GM10266 (cell line): ENCODE measurements around the gene DCAF15.

Experiments
- DNase-seq: peaks from one replicate; pipeline ENCODE4 v3.0.0; 2012; ENCODE audit errors: extremely low spot score
- CTCF ChIP-seq: IDR thresholded peaks from 2 replicates; pipeline ENCODE4 v1.5.1; 2012; ENCODE audit warnings: mild to moderate bottlenecking, low read depth; ENCODE audit not compliant: control insufficient read depth, insufficient read depth; ENCODE audit errors: missing control alignments

DCAF15 gene

GRCh38 chr19:13961826-13962698 lies 9.8 kb downstream of the DCAF15 start:
- TF ChIP-seq CTCF, result no peak
- DNase-seq, result no peak

- DNase-seq, result no peak
- no peak for TF ChIP-seq CTCF
Measured at GRCh38 chr19:13962699-13963602, 10.6 kb downstream of the DCAF15 start.

DNA sequence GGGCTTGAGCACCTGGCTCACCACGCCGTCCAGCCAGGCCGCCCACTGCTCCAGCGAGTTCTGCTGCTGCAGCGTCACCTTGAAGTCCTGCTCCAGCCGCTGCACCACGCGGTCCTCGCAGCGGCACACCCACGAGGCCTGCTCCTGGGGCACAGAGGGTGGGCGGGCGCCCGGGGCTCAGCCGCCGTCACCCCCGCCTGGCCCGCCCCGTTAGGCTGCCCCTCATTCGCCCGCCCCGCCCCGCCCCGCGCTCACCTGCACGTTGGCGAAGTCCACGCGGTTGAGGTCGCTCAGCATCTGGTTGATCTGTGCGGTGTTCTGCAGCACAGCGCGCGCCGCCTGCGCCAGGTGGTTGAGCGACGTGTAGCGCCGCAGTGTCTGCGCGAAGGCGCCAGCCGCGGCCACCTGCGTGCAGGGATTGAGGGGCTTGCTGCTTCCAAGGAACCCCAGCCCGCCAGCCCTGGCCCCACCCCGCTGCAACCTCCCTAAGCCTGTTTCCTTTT lies 11.3 kb downstream of the DCAF15 start:
- TF ChIP-seq CTCF, result no peak
- DNase-seq, result no peak

DNA sequence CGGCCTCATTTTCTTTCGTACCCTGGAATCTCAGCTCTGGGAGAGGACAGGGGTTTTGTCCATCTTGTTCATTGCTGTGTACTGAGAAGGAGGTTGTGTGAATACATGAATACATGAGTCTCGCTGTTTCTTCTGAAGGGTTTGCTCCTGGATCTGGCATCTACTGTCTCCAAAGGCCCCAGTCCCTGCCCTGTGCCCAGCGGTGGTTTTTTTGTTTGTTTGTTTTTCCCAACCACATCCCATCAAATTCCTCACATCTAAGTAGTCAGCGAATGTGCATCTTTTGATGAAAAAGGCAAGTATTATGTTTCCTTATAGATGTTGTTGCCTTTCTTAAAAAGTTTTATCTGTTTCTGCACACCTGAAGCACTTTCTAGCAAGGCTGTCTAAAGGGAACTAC lies 12.5 kb downstream of the DCAF15 start:
- DNase-seq, result no peak
- no peak for TF ChIP-seq CTCF

- no peak for TF ChIP-seq CTCF
- no peak for DNase-seq
Measured at GRCh38 chr19:13965377-13965896, 13.1 kb downstream of the DCAF15 start.

DNA sequence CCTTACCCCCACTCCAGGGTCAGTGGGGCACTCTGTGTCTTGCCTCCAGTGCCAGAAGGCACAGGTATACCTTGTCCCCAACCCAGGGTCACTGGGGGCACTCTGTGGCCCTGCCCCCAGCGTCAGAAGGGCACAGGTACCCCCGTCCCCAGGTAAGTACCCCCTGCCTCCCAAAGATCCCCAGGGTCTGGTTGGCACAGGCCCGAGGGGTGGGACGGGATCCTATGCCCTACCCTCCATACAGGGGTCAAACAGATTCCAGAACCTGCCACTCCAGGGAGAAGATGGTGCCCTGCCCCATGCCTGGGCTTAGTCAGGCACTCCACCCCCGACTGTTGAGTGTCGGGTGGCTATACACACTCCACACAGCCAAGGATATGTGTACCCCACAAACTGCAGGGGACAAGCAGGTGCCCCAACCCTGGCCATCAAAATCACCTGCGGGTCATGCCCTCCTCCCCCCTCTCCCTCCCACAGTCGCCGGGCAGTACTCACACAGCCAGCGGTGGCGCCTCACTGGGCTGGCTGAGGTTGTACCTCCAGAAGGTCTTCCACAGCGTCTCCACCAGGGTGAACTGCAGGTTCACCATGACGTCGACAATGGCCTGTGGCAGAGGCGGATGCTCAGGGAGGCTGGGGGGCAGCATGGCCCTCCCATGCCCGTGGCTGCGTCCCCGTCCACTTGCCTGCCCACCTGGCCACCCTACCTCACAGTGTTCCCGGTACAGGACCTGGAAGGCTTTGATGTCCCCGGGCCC lies 13.8 kb downstream of the DCAF15 start:
- no peak for DNase-seq
- TF ChIP-seq CTCF, result no peak
